SK-N-SH (cell line): ENCODE results near the gene HYAL3. TPM values are rescaled to one million over a fixed set of nuclear protein-coding genes. Genes with fewer than 3 reads are reported as not detected.
"Not testable (repeated sequence)": the region's sequence is repeated elsewhere in the genome, so short reads cannot be mapped to it uniquely, and the experiment has no call there.

Experiments
- CTCF ChIA-PET: fragments of 300-600, 350-600 bp; formaldehyde crosslinking; extraction: SDS; loops from one replicate; lab custom pipeline; 2021; lab: Yijun Ruan, JAX
- POLR2A ChIA-PET: fragments of 350-600 bp; sonication (Branson Sonifier 250); formaldehyde crosslinking; extraction: SDS; loops from one replicate; lab custom pipeline; 2020; ENCODE audit warnings: antibody characterized with exemption, inconsistent platforms; lab: Yijun Ruan, JAX
- DNase-seq: peaks from one replicate; pipeline ENCODE4 v3.0.0; 2012
- H2AFZ ChIP-seq: fragments of 200-600 bp; sonication (generic); 2 replicates; pipeline ENCODE4 v1.8.1; 2016; ENCODE audit warnings: antibody characterized with exemption, mild to moderate bottlenecking, low read depth
- H3F3A ChIP-seq: fragments of 200-600 bp; sonication (generic); replicated peaks from 2 replicates; pipeline ENCODE3; 2016; ENCODE audit warnings: antibody characterized with exemption, mild to moderate bottlenecking; ENCODE audit not compliant: insufficient read depth
- H3K27ac ChIP-seq, 2 experiments: fragments of 200-500 bp in 1 of 2; fragments of 200-600 bp in 1 of 2; sonication (Bioruptor generic) in 1 of 2; sonication (generic), shearing (Covaris generic) in 1 of 2; 2 replicates each; pipeline versions ENCODE4 v1.5.1 to v1.6.1; 2014 to 2016; ENCODE audit warnings: low read depth in 2 of 2, inconsistent platforms in 1 of 2, low read length in 1 of 2, mild to moderate bottlenecking in 1 of 2, mixed read lengths in 1 of 2
- H3K27me3 ChIP-seq: fragments of 200-600 bp; sonication (generic), shearing (Covaris generic); 2 replicates; pipeline ENCODE4 v1.6.1; 2016; ENCODE audit warnings: mixed run types; ENCODE audit not compliant: insufficient read depth
- H3K36me3 ChIP-seq, 2 experiments: fragments of 200-500 bp in 1 of 2; fragments of 200-600 bp in 1 of 2; sonication (Bioruptor generic) in 1 of 2; sonication (generic) in 1 of 2; replicated peaks in 1 of 2; 2 replicates each; pipeline versions ENCODE3 to v1.5.1; 2014 to 2016; ENCODE audit warnings: low read length in 1 of 2, mild to moderate bottlenecking in 1 of 2; ENCODE audit not compliant: insufficient read depth in 2 of 2, control insufficient read depth in 1 of 2
- H3K4me1 ChIP-seq, 2 experiments: fragments of 200-500 bp in 1 of 2; fragments of 200-600 bp in 1 of 2; sonication (Bioruptor generic) in 1 of 2; sonication (generic), shearing (Covaris generic) in 1 of 2; 2 replicates each; pipeline versions ENCODE4 v1.5.1 to v1.6.1; 2014 to 2016; ENCODE audit warnings: low read depth in 1 of 2, low read length in 1 of 2, mixed run types in 1 of 2; ENCODE audit not compliant: insufficient read depth in 2 of 2, control insufficient read depth in 1 of 2
- H3K4me2 ChIP-seq: fragments of 200-600 bp; sonication (generic), shearing (Covaris generic); 2 replicates; pipeline ENCODE4 v1.6.1; 2017; ENCODE audit warnings: mixed run types
- H3K4me3 ChIP-seq, 2 experiments: fragments of 200-500 bp in 1 of 2; fragments of 200-600 bp in 1 of 2; sonication (Bioruptor generic) in 1 of 2; sonication (generic), shearing (Covaris generic) in 1 of 2; 2 replicates each; pipeline versions ENCODE4 v1.5.1 to v1.8.1; 2014 to 2016; ENCODE audit warnings: low read depth in 2 of 2, inconsistent platforms in 1 of 2, low read length in 1 of 2, mild to moderate bottlenecking in 1 of 2, mixed read lengths in 1 of 2, moderate library complexity in 1 of 2
- H3K79me2 ChIP-seq: fragments of 200-600 bp; sonication (generic); 2 replicates; pipeline ENCODE4 v1.8.1; 2017; ENCODE audit warnings: mild to moderate bottlenecking; ENCODE audit not compliant: insufficient read depth
- H3K9ac ChIP-seq: fragments of 200-600 bp; sonication (generic); 2 replicates; pipeline ENCODE4 v1.6.1; 2017; ENCODE audit warnings: mixed run types
- H3K9me2 ChIP-seq: fragments of 200-600 bp; sonication (generic); 2 replicates; pipeline ENCODE4 v1.6.1; 2017; ENCODE audit warnings: mixed run types
- H3K9me3 ChIP-seq: fragments of 200-600 bp; sonication (generic); 2 replicates; pipeline ENCODE4 v1.6.1; 2017; ENCODE audit warnings: mixed run types, mild to moderate bottlenecking, moderate library complexity
- H4K20me1 ChIP-seq: fragments of 200-600 bp; sonication (generic); 2 replicates; pipeline ENCODE4 v1.6.1; 2017; ENCODE audit warnings: mild to moderate bottlenecking, mixed run types; ENCODE audit not compliant: insufficient read depth
- CHD2 ChIP-seq: fragments of 150-350 bp; IDR thresholded peaks from 2 replicates; pipeline ENCODE4 v1.6.1; 2018; ENCODE audit warnings: low read length; ENCODE audit not compliant: partially characterized antibody
- CTCF ChIP-seq: fragments of 200-600 bp; sonication (generic); IDR thresholded peaks from 2 replicates; pipeline ENCODE4 v1.6.1; 2017; ENCODE audit warnings: antibody characterized with exemption, mild to moderate bottlenecking, moderate library complexity
- ELF1 ChIP-seq: IDR thresholded peaks from 2 replicates; pipeline ENCODE4 v1.4.0; 2012
- FOXJ3 ChIP-seq: sonication (generic); formaldehyde crosslinking; IDR thresholded peaks from 2 replicates; pipeline ENCODE4 v1.5.1; 2020; ENCODE audit warnings: mild to moderate bottlenecking, missing genetic modification reagents
- MAX ChIP-seq: IDR thresholded peaks from 2 replicates; pipeline ENCODE4 v1.4.0; 2012; ENCODE audit warnings: low read depth
- NRF1 ChIP-seq: IDR thresholded peaks from 2 replicates; pipeline ENCODE4 v1.6.1; 2012; ENCODE audit warnings: low read depth, mild to moderate bottlenecking, low read length
- RAD21 ChIP-seq: IDR thresholded peaks from 2 replicates; pipeline ENCODE4 v1.6.1; 2012; ENCODE audit warnings: mild to moderate bottlenecking, low read length
- SMC3 ChIP-seq: IDR thresholded peaks from 2 replicates; pipeline ENCODE4 v1.6.1; 2012; ENCODE audit warnings: low read depth, low read length, improper control_type of control experiment
- WGBS: methylation state at CpG from one replicate; pipeline ENCODE4 v1.1.6; 2017; ENCODE audit warnings: low lambda C conversion rate; 5-methylcytosine and 5-hydroxymethylcytosine counted together
- polyA plus RNA-seq, 3 experiments: library from polyadenylated mRNA; depleted of rRNA; stranded (reverse); fragments of >200 nt; gene quantifications; 2 replicates each; pipeline ENCODE4 v1.2.3, GENCODE V29; 2012
- TF ChIP-seq, protein P1 (sequence below): IDR thresholded peaks from 2 replicates; pipeline ENCODE4 v1.4.0; 2012; ENCODE audit warnings: low read depth, borderline replicate concordance

The HYAL3 gene
- polyA plus RNA-seq, 1 of the 3 experiments (the other 2 are of a cell fraction), result 7.8 TPM

GRCh38 chr3:50272911-50273688, 26.1 kb downstream of the HYAL3 start:
- Histone ChIP-seq H3K4me2 (peak overlapping the region; percentile 82), H3K27ac (no peak overlapping the region), H3K9me2 (no peaks in the 10 kb centered on the region), H3K36me3 (no peaks in the 10 kb centered on the region), H3K9ac (no peak overlapping the region), H3K4me3 (peak overlapping the region; percentile 25 to 59; a peak in 3 of 4 replicates), H3K27me3 (0 out of 2 replicates have a peak, but pooled peaks cover 16% of the 10 kb centered on the region), H3F3A (peaks cover 16% of the 10 kb centered on the region), H4K20me1 (no peaks in the 10 kb centered on the region), H3K79me2 (no peaks in the 10 kb centered on the region), H3K9me3 (no peaks in the 10 kb centered on the region), H2AFZ (peak overlapping the region; percentile 83; the same call in 1 of the 2 replicates), H3K4me1 (peaks cover 11 to 19% of the 10 kb centered on the region in 2 experiments; a peak in 2 of 4 replicates)
- DNase-seq, result peak; percentile 98
- no peak for TF ChIP-seq ELF1
- no peak for TF ChIP-seq FOXJ3 (CRISPR knock-in tag)
- TF ChIP-seq RAD21, result peak; percentile 99
- peak; percentile 97 for TF ChIP-seq SMC3
- TF ChIP-seq NRF1, result peak; percentile 54; the same call in 1 of the 2 replicates
- TF ChIP-seq CHD2, result peak; percentile 22
- TF ChIP-seq MAX, result 0 out of 2 replicates have a peak, but pooled peaks have one; percentile 37
- TF ChIP-seq, protein P1, sequence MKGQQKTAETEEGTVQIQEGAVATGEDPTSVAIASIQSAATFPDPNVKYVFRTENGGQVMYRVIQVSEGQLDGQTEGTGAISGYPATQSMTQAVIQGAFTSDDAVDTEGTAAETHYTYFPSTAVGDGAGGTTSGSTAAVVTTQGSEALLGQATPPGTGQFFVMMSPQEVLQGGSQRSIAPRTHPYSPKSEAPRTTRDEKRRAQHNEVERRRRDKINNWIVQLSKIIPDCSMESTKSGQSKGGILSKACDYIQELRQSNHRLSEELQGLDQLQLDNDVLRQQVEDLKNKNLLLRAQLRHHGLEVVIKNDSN, result no peak
- TF ChIP-seq CTCF, result peak; percentile 91
- POLR2A ChIA-PET, result no interaction called here
- WGBS, result 13% methylated on average over 23 of the region's 61 CpGs
- CTCF ChIA-PET, result interaction anchor here (0.6 to 12.2 kb wide), 29 partner anchors 9 to 337 kb away, joined by 3 to 206 read pairs (median 4); partner anchors contain the start of genes GNAI2 and GNAT1

DNA sequence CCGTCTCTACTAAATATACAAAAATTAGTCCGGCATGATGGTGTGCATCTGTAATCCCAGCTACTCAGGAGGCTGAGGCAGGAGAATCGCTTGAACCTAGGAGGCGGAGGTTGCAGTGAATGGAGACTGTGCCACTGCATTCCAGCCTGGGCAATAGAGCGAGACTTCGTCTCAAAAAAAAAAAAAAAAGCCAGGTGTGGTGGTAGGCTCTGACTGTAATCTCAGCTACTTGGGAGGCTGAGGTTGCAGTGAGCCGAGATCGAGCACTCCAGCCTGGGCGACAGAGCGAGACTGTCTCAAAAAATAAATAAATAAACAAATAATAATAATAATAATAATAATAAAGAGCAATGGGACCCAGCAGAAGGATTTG, 26.7 kb downstream of the HYAL3 start:
- WGBS, result 63% methylated on average over 10 of the region's 10 CpGs
- H3K36me3 ChIP-seq, POLR2A ChIA-PET, H3K27ac ChIP-seq, H3K4me2 ChIP-seq, H2AFZ ChIP-seq, H3K9me2 ChIP-seq, DNase-seq, H3K79me2 ChIP-seq, H3K9ac ChIP-seq, H3K4me3 ChIP-seq, H4K20me1 ChIP-seq, H3K9me3 ChIP-seq: not testable (repeated sequence)
- 0 out of 2 replicates have a peak, but pooled peaks cover 16% of the 10 kb centered on the region for H3K27me3 ChIP-seq
- H3K4me1 ChIP-seq, result peaks cover 11 to 19% of the 10 kb centered on the region in 2 experiments; a peak in 2 of 4 replicates
- H3F3A ChIP-seq, result peaks cover 18% of the 10 kb centered on the region
- CTCF ChIA-PET, result interaction anchor here (0.6 to 12.2 kb wide), 18 partner anchors 9 to 639 kb away, joined by 3 to 206 read pairs (median 6); partner anchors contain the start of genes GNAI2 and GNAT1
